ENCODE results near the gene CAPN13. TPM values are rescaled to one million over a fixed set of nuclear protein-coding genes. Genes with fewer than 3 reads are reported as not detected.

CAPN13 gene
- total and polyA plus RNA-seq, 11 donors = not detected

- TF ChIP-seq POLR2A (IDR thresholded peaks at IDR 0.05) (no peak), CTCF (IDR thresholded peaks at IDR 0.05) (no peak)
- Histone ChIP-seq H3K36me3 (no peaks in the 10 kb centered on the region), H3K27ac (no peak overlapping the region), H3K27me3 (peaks cover 0 to 30% (median 4%) of the 10 kb centered on the region in 9 donors), H3K9me3 (no peaks in the 10 kb centered on the region), H3K4me3 (no peak overlapping the region), H3K4me1 (no peaks in the 10 kb centered on the region)
- DNase-seq = no peak
- no peak for ATAC-seq
- WGBS, 4 donors = 64 to 66% (median 65%) methylated on average over 6 of the region's 6 CpGs
- intact Hi-C loops (cut with DNase I) = loop anchor here in 2 of 10 donors (5.0 to 10.0 kb wide), 2 partner anchors 113 to 446 kb away; no protein-coding TSS in a partner anchor
Measured at GRCh38 chr2:30731706-30732105, 75.5 kb downstream of the CAPN13 start.

GRCh38 chr2:30730736-30731647 lies 76.3 kb downstream of the CAPN13 start:
- intact Hi-C loops (cut with DNase I) = loop anchor here in 2 of 10 donors (5.0 to 10.0 kb wide), 2 partner anchors 114 to 446 kb away; no protein-coding TSS in a partner anchor
- no peak for ATAC-seq

GRCh38 chr2:30729031-30729430 lies 78.2 kb downstream of the CAPN13 start:
- no peak for ATAC-seq

More at GRCh38 chr2:30730736-30731647, 76.3 kb downstream of the CAPN13 start:
- Histone ChIP-seq H3K36me3 (no peaks in the 10 kb centered on the region), H3K4me3 (no peak overlapping the region), H3K27ac (no peak overlapping the region), H3K9me3 (no peaks in the 10 kb centered on the region), H3K27me3 (peaks cover 0 to 33% (median 4%) of the 10 kb centered on the region in 9 donors), H3K4me1 (no peaks in the 10 kb centered on the region)
- 86 to 90% (median 87%) methylated on average over 16 of the region's 16 CpGs for WGBS, 4 donors
- no peak for DNase-seq
- no peak for TF ChIP-seq CTCF (IDR thresholded peaks at IDR 0.05)
- TF ChIP-seq POLR2A (IDR thresholded peaks at IDR 0.05) = no peak

More at GRCh38 chr2:30729031-30729430, 78.2 kb downstream of the CAPN13 start:
- peaks cover 0 to 43% (median 5%) of the 10 kb centered on the region in 9 donors for H3K27me3 ChIP-seq
- DNase-seq = no peak
- no peaks in the 10 kb centered on the region for H3K4me1 ChIP-seq
- intact Hi-C loops (cut with DNase I) = no loop called here
- no peak overlapping the region for H3K27ac ChIP-seq
- H3K36me3 ChIP-seq = no peaks in the 10 kb centered on the region
- H3K4me3 ChIP-seq = no peak overlapping the region
- WGBS, 4 donors = 49 to 64% (median 56%) methylated on average over 5 of the region's 5 CpGs
- H3K9me3 ChIP-seq = no peaks in the 10 kb centered on the region
- TF ChIP-seq CTCF (IDR thresholded peaks at IDR 0.05) (no peak), POLR2A (IDR thresholded peaks at IDR 0.05) (no peak)

Measured in heart left ventricle (tissue), 16 donors.